HepG2 (cell line): ENCODE data around the gene TOB1. TPM values are rescaled to one million over a fixed set of nuclear protein-coding genes. Genes with fewer than 3 reads are reported as not detected.

Source experiments
- CBX5 ChIP-seq: sonication (generic); formaldehyde crosslinking; IDR thresholded peaks from 2 replicates; pipeline ENCODE4 v1.4.0; 2020; ENCODE audit warnings: missing genetic modification reagents, borderline replicate concordance
- DMAP1 ChIP-seq: IDR thresholded peaks from 2 replicates; pipeline ENCODE4 v1.6.1; 2016
- FOXK1 ChIP-seq: sonication (generic); formaldehyde crosslinking; IDR thresholded peaks from 2 replicates; pipeline ENCODE4 v1.4.0; 2020; ENCODE audit warnings: low read depth, missing genetic modification reagents, borderline replicate concordance
- HNRNPL ChIP-seq: fragments of 200-400 bp; formaldehyde crosslinking; IDR thresholded peaks from 2 replicates; pipeline ENCODE4 v1.6.1; 2017; ENCODE audit warnings: mild to moderate bottlenecking, low read depth, low read length
- HOXA5 ChIP-seq: sonication (generic); formaldehyde crosslinking; IDR thresholded peaks from 2 replicates; pipeline ENCODE4 v1.4.0; 2020; ENCODE audit warnings: missing genetic modification reagents
- KDM6A ChIP-seq: IDR thresholded peaks from 2 replicates; pipeline ENCODE4 v1.6.1; 2016; ENCODE audit warnings: low read depth
- MYNN ChIP-seq: sonication (generic); formaldehyde crosslinking; IDR thresholded peaks from 2 replicates; pipeline ENCODE4 v1.4.0; 2020; ENCODE audit warnings: mild to moderate bottlenecking, low read depth, missing genetic modification reagents
- SMC3 ChIP-seq: IDR thresholded peaks from 2 replicates; pipeline ENCODE4 v1.6.1; 2011; ENCODE audit warnings: low read length, improper control_type of control experiment
- YEATS2 ChIP-seq: sonication (generic); formaldehyde crosslinking; IDR thresholded peaks from 2 replicates; pipeline ENCODE4 v1.4.0; 2020; ENCODE audit warnings: missing genetic modification reagents, borderline replicate concordance
- ZBTB46 ChIP-seq: sonication (generic); formaldehyde crosslinking; IDR thresholded peaks from 2 replicates; pipeline ENCODE4 v1.4.0; 2020; ENCODE audit warnings: mild to moderate bottlenecking, missing genetic modification reagents, borderline replicate concordance
- ZFX ChIP-seq: sonication (generic); formaldehyde crosslinking; IDR thresholded peaks from 2 replicates; pipeline ENCODE4 v1.4.0; 2020; ENCODE audit warnings: mild to moderate bottlenecking, low read depth, missing genetic modification reagents, moderate library complexity
- ZNF230 ChIP-seq: sonication (generic); formaldehyde crosslinking; IDR thresholded peaks from 2 replicates; pipeline ENCODE4 v1.4.0; 2020; ENCODE audit warnings: mild to moderate bottlenecking, missing genetic modification reagents
- ZNF275 ChIP-seq: sonication (generic); formaldehyde crosslinking; IDR thresholded peaks from 2 replicates; pipeline ENCODE4 v1.8.0; 2022; ENCODE audit warnings: missing genetic modification reagents, mild to moderate bottlenecking, inconsistent platforms, borderline replicate concordance
- ZNF468 ChIP-seq: sonication (generic); formaldehyde crosslinking; IDR thresholded peaks from 2 replicates; pipeline ENCODE4 v1.8.0; 2022; ENCODE audit warnings: mild to moderate bottlenecking, moderate library complexity, missing genetic modification reagents
- ZNF574 ChIP-seq: sonication (generic); formaldehyde crosslinking; IDR thresholded peaks from 2 replicates; pipeline ENCODE4 v1.4.0; 2020; ENCODE audit warnings: missing genetic modification reagents
- ZNF646 ChIP-seq: sonication (generic); formaldehyde crosslinking; IDR thresholded peaks from 2 replicates; pipeline ENCODE4 v1.9.0; 2021; ENCODE audit warnings: mild to moderate bottlenecking, missing genetic modification reagents
- polyA plus RNA-seq, 8 experiments: library from polyadenylated mRNA; depleted of rRNA in 3 of 8; stranded (reverse) in 7 of 8; unstranded in 1 of 8; fragments of >200 nt; fragmentation: Illumina TruSeq in 4 of 8; extraction: Trizol in 4 of 8; gene quantifications; 2 replicates each; pipeline versions ENCODE4 v1.2.1 to v1.2.3, GENCODE V29; 2011 to 2016; ENCODE audit warnings: low read depth in 4 of 8, missing spikeins in 1 of 8, mixed read lengths in 1 of 8; ENCODE audit not compliant: insufficient read depth in 1 of 8
- total RNA-seq, 5 experiments: library from RNA; depleted of rRNA; stranded (reverse); fragments of >200 nt; fragmentation: Illumina TruSeq; extraction: Trizol; gene quantifications; 2 replicates each; pipeline ENCODE4 v1.2.3, GENCODE V29; 2016; ENCODE audit warnings: low read depth in 1 of 5

Gene TOB1
- total and polyA plus RNA-seq, 2 of the 13 experiments (the other 11 are each of a cell fraction or from before 2014, with no cell fraction given), result 21.9 to 57.7 TPM

GRCh38 chr17:50908860-50909764, 43.0 kb upstream of the TOB1 start (continued):
- TF ChIP-seq ZNF646 (CRISPR knock-in tag), result no peak
- TF ChIP-seq KDM6A (CRISPR knock-in tag), result peak; percentile 73
- peak; percentile 42; the same call in 1 of the 2 replicates for TF ChIP-seq FOXK1 (CRISPR knock-in tag)
- peak; percentile 79; the same call in 1 of the 2 replicates for TF ChIP-seq YEATS2 (CRISPR knock-in tag)
- TF ChIP-seq DMAP1 (CRISPR knock-in tag), result peak; percentile 87
- TF ChIP-seq CBX5 (CRISPR knock-in tag), result peak; percentile 93
- 0 out of 2 replicates have a peak, but pooled peaks have one; percentile 32 for TF ChIP-seq HOXA5
- TF ChIP-seq ZNF468 (CRISPR knock-in tag), result peak; percentile 49; the same call in 1 of the 2 replicates
- TF ChIP-seq SMC3, result peak; percentile 84
- TF ChIP-seq ZFX (CRISPR knock-in tag), result peak; percentile 95
- TF ChIP-seq MYNN, result 0 out of 2 replicates have a peak, but pooled peaks have one; percentile 44
- no peak for TF ChIP-seq ZNF230
- TF ChIP-seq ZBTB46 (CRISPR knock-in tag), result no peak; the same call in 1 of the 2 replicates
- TF ChIP-seq ZNF574, result 0 out of 2 replicates have a peak, but pooled peaks have one; percentile 13
- peak; percentile 90 for TF ChIP-seq HNRNPL
- 0 out of 2 replicates have a peak, but pooled peaks have one; percentile 42 for TF ChIP-seq ZNF275
